Smooth muscle cell (in vitro differentiated cells): Measurements from ENCODE around the gene NR6A1. TPM values are rescaled to one million over a fixed set of nuclear protein-coding genes. Genes with fewer than 3 reads are reported as not detected.

Experiments used
- DNase-seq: peaks from one replicate; lab custom pipeline; 2025; ENCODE audit not compliant: unreplicated experiment; lab: John Stamatoyannopoulos, UW
- H2AFZ ChIP-seq: fragments of 200-600 bp; sonication (generic); 2 replicates; pipeline ENCODE4 v1.6.0; 2016; ENCODE audit warnings: antibody characterized with exemption, low read depth, mild to moderate bottlenecking
- H3F3A ChIP-seq: fragments of 200-600 bp; sonication (generic); 2 replicates; pipeline ENCODE4 v1.6.0; 2017; ENCODE audit warnings: antibody characterized with exemption, low read depth
- H3K27ac ChIP-seq: fragments of 200-600 bp; sonication (generic); 2 replicates; pipeline ENCODE4 v1.5.1; 2016; ENCODE audit warnings: low read depth, mild to moderate bottlenecking
- H3K27me3 ChIP-seq: fragments of 200-600 bp; sonication (generic); 2 replicates; pipeline ENCODE4 v1.6.1; 2016; ENCODE audit warnings: low read depth, mild to moderate bottlenecking
- H3K36me3 ChIP-seq: fragments of 200-600 bp; sonication (generic); 2 replicates; pipeline ENCODE4 v1.5.1; 2016; ENCODE audit warnings: low read depth
- H3K4me1 ChIP-seq: fragments of 200-600 bp; sonication (generic); 2 replicates; pipeline ENCODE4 v1.5.1; 2016; ENCODE audit warnings: low read depth
- H3K4me2 ChIP-seq: fragments of 200-600 bp; sonication (generic); 2 replicates; pipeline ENCODE4 v1.6.0; 2016; ENCODE audit warnings: mild to moderate bottlenecking
- H3K4me3 ChIP-seq: fragments of 200-600 bp; sonication (generic); 2 replicates; pipeline ENCODE4 v1.5.1; 2016; ENCODE audit warnings: mild to moderate bottlenecking
- H3K79me2 ChIP-seq: fragments of 200-600 bp; sonication (generic); 2 replicates; pipeline ENCODE4 v1.6.0; 2016; ENCODE audit warnings: low read depth, mild to moderate bottlenecking
- H3K9ac ChIP-seq: fragments of 200-600 bp; sonication (generic); 2 replicates; pipeline ENCODE4 v1.6.0; 2016; ENCODE audit warnings: low read depth
- H3K9me3 ChIP-seq: fragments of 200-600 bp; sonication (generic); replicated peaks from 2 replicates; pipeline ENCODE4 v1.5.1; 2016; ENCODE audit warnings: low read depth
- H4K20me1 ChIP-seq: fragments of 200-600 bp; sonication (generic); 2 replicates; pipeline ENCODE4 v1.6.0; 2016; ENCODE audit warnings: low read depth
- CTCF ChIP-seq: fragments of 200-600 bp; sonication (generic); IDR thresholded peaks from 2 replicates; pipeline ENCODE4 v1.5.1; 2017; ENCODE audit warnings: borderline replicate concordance, mild to moderate bottlenecking, antibody characterized with exemption; ENCODE audit not compliant: insufficient read depth, poor library complexity, severe bottlenecking
- WGBS: methylation state at CpG from one replicate; pipeline ENCODE4 v1.1.7; 2016; ENCODE audit warnings: low lambda C conversion rate; 5-methylcytosine and 5-hydroxymethylcytosine counted together
- polyA plus RNA-seq: library from polyadenylated mRNA; unstranded; fragments of >200 nt; fragmentation: Nextera tagmentation; extraction: Ambion mirVana; gene quantifications from 2 replicates; pipeline ENCODE4 v1.2.1, GENCODE V29; 2016
- total RNA-seq: library from RNA; depleted of rRNA; stranded (reverse); fragments of >200 nt; gene quantifications from 2 replicates; pipeline ENCODE4 v1.2.3, GENCODE V29; 2014

NR6A1 gene
- total and polyA plus RNA-seq, 2 experiments from 2014 or later, result 0.17 to 0.31 TPM

- 4% methylated on average over 43 of the region's 87 CpGs for WGBS
- Histone ChIP-seq H3F3A (no peaks in the 10 kb centered on the region), H3K9ac (no peak within 1 kb of the TSS), H3K9me3 (no peaks in the 10 kb centered on the region), H3K79me2 (no peaks in the 10 kb centered on the region), H3K27me3 (no peaks in the 10 kb centered on the region), H3K27ac (no peak within 1 kb of the TSS), H3K4me2 (peak within 1 kb of the TSS; percentile 92), H3K4me3 (peak within 1 kb of the TSS; percentile 68), H3K4me1 (peaks cover 14% of the 10 kb centered on the region), H4K20me1 (no peaks in the 10 kb centered on the region), H2AFZ (peak within 1 kb of the TSS; percentile 95), H3K36me3 (no peaks in the 10 kb centered on the region)
- no peak for DNase-seq
- TF ChIP-seq CTCF, result peak; percentile 49
These were observed 6.0 kb upstream of the NR6A1 start, which contains the start of gene OLFML2A for GRCh38 chr9:124776954-124777648. Gene OLFML2A (plus strand): TSS chr9:124777133. CDS start chr9:124777271, 138 bp downstream.

GRCh38 chr9:124776618-124776953, 5.5 kb upstream of the NR6A1 start:
- H3K9ac ChIP-seq, result no peak overlapping the region
- no peaks in the 10 kb centered on the region for H3K79me2 ChIP-seq
- peaks cover 14% of the 10 kb centered on the region for H3K4me1 ChIP-seq
- 44% methylated on average over 12 of the region's 12 CpGs for WGBS
- peak overlapping the region; percentile 95 for H2AFZ ChIP-seq
- no peaks in the 10 kb centered on the region for H3F3A ChIP-seq
- H3K27ac ChIP-seq, result no peak overlapping the region
- H4K20me1 ChIP-seq, result no peaks in the 10 kb centered on the region
- no peak for TF ChIP-seq CTCF
- H3K36me3 ChIP-seq, result no peaks in the 10 kb centered on the region
- H3K4me2 ChIP-seq, result peak overlapping the region; percentile 92
- peak overlapping the region; percentile 68 for H3K4me3 ChIP-seq
- DNase-seq, result no peak
- no peaks in the 10 kb centered on the region for H3K9me3 ChIP-seq
- no peaks in the 10 kb centered on the region for H3K27me3 ChIP-seq

GRCh38 chr9:124774129-124774978, 3.2 kb upstream of the NR6A1 start:
- 44% methylated on average over 15 of the region's 15 CpGs for WGBS
- Histone ChIP-seq H3K9me3 (no peaks in the 10 kb centered on the region), H3K4me2 (no peak overlapping the region), H3K36me3 (no peaks in the 10 kb centered on the region), H3F3A (no peaks in the 10 kb centered on the region), H3K79me2 (no peaks in the 10 kb centered on the region), H4K20me1 (peaks cover 8% of the 10 kb centered on the region), H3K27me3 (peaks cover 11% of the 10 kb centered on the region), H3K4me3 (no peak overlapping the region), H3K27ac (no peak overlapping the region), H2AFZ (no peak overlapping the region), H3K9ac (no peak overlapping the region), H3K4me1 (peaks cover 6% of the 10 kb centered on the region)
- peak; percentile 84 for TF ChIP-seq CTCF
- DNase-seq, result peak; percentile 66
